Measurements from ENCODE around the gene PPP2R3B.

Gene PPP2R3B

DNA sequence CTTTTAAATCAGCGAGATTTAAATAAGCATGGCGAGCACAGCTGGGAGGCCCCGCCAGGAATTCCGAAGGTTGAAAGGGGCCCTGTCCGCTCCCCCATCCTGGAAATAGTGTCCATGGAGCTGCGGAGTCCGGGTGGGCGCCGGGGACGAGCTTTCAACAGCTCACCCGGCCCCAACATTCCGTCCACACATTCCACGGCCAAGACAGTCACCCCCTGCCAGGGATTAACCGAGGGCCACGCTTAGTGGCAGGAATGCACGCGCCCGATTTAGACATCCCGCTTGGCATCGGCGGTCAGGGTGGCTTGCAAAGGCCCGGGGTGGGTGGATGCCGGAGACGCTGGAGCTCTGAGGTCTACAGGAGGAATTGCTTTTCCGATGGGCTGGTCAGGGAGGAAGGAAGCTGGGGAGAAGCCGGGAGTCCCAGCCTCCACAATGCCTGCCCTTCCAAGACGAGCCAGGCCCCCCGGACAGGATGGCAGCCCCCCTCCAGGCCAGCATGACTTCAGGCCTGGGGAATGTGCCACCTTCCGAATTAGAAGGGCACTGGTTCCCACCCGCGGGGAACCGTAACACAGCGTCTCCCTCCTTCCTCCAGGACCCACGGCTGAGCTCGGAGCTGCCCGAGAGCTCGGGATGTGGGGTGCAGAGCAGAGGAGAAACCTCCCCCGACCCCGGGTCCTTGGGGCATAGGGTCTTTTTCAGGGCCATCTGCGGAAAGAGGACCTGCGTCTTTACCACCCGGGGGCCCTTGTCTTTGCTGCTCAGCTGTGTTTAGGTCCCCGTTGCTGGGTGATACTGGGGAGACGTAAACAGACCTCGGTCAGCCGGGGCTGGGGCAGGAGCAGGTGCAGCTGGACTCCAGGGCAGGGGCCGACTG, 26.9 kb upstream of the PPP2R3B start:
- no peak for TF ChIP-seq ZNF548 (tag by site-specific recombination; IDR thresholded peaks at IDR 0.05)
- no peak for TF ChIP-seq ZNF221 (tag by site-specific recombination; IDR thresholded peaks at IDR 0.05; ENCODE audit: borderline replicate concordance)
- TF ChIP-seq WT1 (tag by site-specific recombination; IDR thresholded peaks at IDR 0.05): no peak
- no peak for TF ChIP-seq ZNF707 (tag by site-specific recombination; IDR thresholded peaks at IDR 0.05)
- TF ChIP-seq, protein P1, sequence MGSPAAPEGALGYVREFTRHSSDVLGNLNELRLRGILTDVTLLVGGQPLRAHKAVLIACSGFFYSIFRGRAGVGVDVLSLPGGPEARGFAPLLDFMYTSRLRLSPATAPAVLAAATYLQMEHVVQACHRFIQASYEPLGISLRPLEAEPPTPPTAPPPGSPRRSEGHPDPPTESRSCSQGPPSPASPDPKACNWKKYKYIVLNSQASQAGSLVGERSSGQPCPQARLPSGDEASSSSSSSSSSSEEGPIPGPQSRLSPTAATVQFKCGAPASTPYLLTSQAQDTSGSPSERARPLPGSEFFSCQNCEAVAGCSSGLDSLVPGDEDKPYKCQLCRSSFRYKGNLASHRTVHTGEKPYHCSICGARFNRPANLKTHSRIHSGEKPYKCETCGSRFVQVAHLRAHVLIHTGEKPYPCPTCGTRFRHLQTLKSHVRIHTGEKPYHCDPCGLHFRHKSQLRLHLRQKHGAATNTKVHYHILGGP (tag by site-specific recombination; IDR thresholded peaks at IDR 0.05): no peak
- TF ChIP-seq ZNF37A (tag by site-specific recombination; IDR thresholded peaks at IDR 0.05): no peak
- TF ChIP-seq ZSCAN4 (tag by site-specific recombination; IDR thresholded peaks at IDR 0.05): no peak
- TF ChIP-seq ZFP41 (tag by site-specific recombination; IDR thresholded peaks at IDR 0.05; ENCODE audit: borderline replicate concordance): no peak
- TF ChIP-seq GFI1B (tag by site-specific recombination; IDR thresholded peaks at IDR 0.05): no peak
- Histone ChIP-seq H3K36me3 (ENCODE audit: control insufficient read depth in 2 of 2, insufficient read depth in 1 of 2, low read length in 2 of 2) (no peaks in the 10 kb centered on the region; a peak in 1 of 3 replicates), H3K4me3 (ENCODE audit: low read depth, low read length) (no peak overlapping the region), H3K9me3 (ENCODE audit: control insufficient read depth, insufficient read depth, low read depth, low read length) (no peaks in the 10 kb centered on the region), H3K27ac (ENCODE audit: extremely low read depth, low read depth, low read length) (no peak overlapping the region), H3K4me1 (ENCODE audit: control insufficient read depth, insufficient read depth, low read length) (no peaks in the 10 kb centered on the region)
- POLR2A ChIA-PET: no interaction called here
- CTCF ChIA-PET: no interaction called here

DNA sequence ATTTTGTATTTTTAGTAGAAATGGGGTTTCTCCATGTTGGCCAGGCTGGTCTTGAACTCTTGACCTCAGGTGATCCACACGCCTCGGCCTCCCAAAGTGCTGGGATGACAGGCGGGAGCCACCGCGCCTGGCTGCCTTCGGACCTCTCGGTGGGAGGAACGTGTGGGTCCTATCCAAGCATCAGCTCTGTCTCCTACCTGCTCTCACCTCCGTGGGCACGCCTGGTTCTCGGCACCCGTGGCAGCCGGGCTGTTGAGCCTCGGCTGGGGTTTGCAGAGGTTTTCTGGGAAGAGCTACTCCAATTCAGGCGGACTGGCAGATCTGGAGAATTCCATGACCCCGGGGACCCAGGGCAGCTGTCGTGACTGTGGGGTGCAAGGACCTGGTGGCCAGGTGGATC, 23.6 kb upstream of the PPP2R3B start:
- ChIA-PET CTCF (no interaction called here), POLR2A (no interaction called here)
- Histone ChIP-seq H3K36me3 (ENCODE audit: control insufficient read depth in 2 of 2, insufficient read depth in 1 of 2, low read length in 2 of 2) (no peaks in the 10 kb centered on the region; a peak in 1 of 3 replicates), H3K4me3 (ENCODE audit: low read depth, low read length) (no peak overlapping the region), H3K27ac (ENCODE audit: extremely low read depth, low read depth, low read length) (no peak overlapping the region), H3K4me1 (ENCODE audit: control insufficient read depth, insufficient read depth, low read length) (no peaks in the 10 kb centered on the region), H3K9me3 (ENCODE audit: control insufficient read depth, insufficient read depth, low read depth, low read length) (no peaks in the 10 kb centered on the region)
- no peak for TF ChIP-seq ZNF544 (tag by site-specific recombination; IDR thresholded peaks at IDR 0.05)
- TF ChIP-seq ZNF660 (tag by site-specific recombination; IDR thresholded peaks at IDR 0.05): no peak
- no peak for TF ChIP-seq ZNF398 (tag by site-specific recombination; IDR thresholded peaks at IDR 0.05)
- no peak for TF ChIP-seq ZNF830 (tag by site-specific recombination; IDR thresholded peaks at IDR 0.05; ENCODE audit: low read depth)
- TF ChIP-seq ZNF529 (tag by site-specific recombination; IDR thresholded peaks at IDR 0.05; ENCODE audit: insufficient replicate concordance): no peak
- TF ChIP-seq ZNF513 (tag by site-specific recombination; IDR thresholded peaks at IDR 0.05): no peak
- TF ChIP-seq ZBTB49 (tag by site-specific recombination; IDR thresholded peaks at IDR 0.05; ENCODE audit: low read depth): no peak
- no peak for TF ChIP-seq ZNF777 (tag by site-specific recombination; IDR thresholded peaks at IDR 0.05; ENCODE audit: borderline replicate concordance)
- TF ChIP-seq, protein P2, sequence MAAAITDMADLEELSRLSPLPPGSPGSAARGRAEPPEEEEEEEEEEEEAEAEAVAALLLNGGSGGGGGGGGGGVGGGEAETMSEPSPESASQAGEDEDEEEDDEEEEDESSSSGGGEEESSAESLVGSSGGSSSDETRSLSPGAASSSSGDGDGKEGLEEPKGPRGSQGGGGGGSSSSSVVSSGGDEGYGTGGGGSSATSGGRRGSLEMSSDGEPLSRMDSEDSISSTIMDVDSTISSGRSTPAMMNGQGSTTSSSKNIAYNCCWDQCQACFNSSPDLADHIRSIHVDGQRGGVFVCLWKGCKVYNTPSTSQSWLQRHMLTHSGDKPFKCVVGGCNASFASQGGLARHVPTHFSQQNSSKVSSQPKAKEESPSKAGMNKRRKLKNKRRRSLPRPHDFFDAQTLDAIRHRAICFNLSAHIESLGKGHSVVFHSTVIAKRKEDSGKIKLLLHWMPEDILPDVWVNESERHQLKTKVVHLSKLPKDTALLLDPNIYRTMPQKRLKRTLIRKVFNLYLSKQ (tag by site-specific recombination; IDR thresholded peaks at IDR 0.05; ENCODE audit: borderline replicate concordance): no peak
- no peak for TF ChIP-seq ZNF214 (tag by site-specific recombination; IDR thresholded peaks at IDR 0.05; ENCODE audit: borderline replicate concordance)
- no peak for TF ChIP-seq ZBTB8A (tag by site-specific recombination; IDR thresholded peaks at IDR 0.05)
- TF ChIP-seq ZNF626 (tag by site-specific recombination; IDR thresholded peaks at IDR 0.05): no peak
